Spleen (tissue), 7 donors: ENCODE measurements around the gene HSDL1.
A peak's percentile ranks its signal among the peaks of the same experiment; 100 is the strongest.

ENCODE experiments used
- CTCF ChIP-seq, 11 experiments: fragments of 200-600 bp in 7 of 11; fragments of 450-650 bp in 4 of 11; sonication (generic) in 4 of 11; IDR thresholded peaks in 8 of 11; conservative IDR thresholded peaks in 3 of 11; 1 replicate in 7 of 11; 2 replicates in 4 of 11; pipeline versions ENCODE4 v1.4.0 to v1.8.0; 2016 to 2021; ENCODE audit warnings: antibody characterized with exemption in 11 of 11, inconsistent platforms in 4 of 11, mild to moderate bottlenecking in 1 of 11
- POLR2A ChIP-seq, 3 donors: fragments of 450-650 bp; IDR thresholded peaks; one replicate each; pipeline ENCODE4 v1.5.1; 2017; ENCODE audit warnings: antibody characterized with exemption in 3 of 3, mild to moderate bottlenecking in 1 of 3
- POLR2AphosphoS5 ChIP-seq, 3 donors: sonication (generic); formaldehyde crosslinking; IDR thresholded peaks; one replicate each; pipeline ENCODE4 v1.5.1; 2017; ENCODE audit warnings: antibody characterized with exemption in 3 of 3
- donor health status: DM: no; HTN: no; CAD: no; lungs with moderate emphysema.
- donor health status: DM: no; HTN: no; CAD: no.
- donor health status: DM: no; HTN: no; CAD: no.

DNA sequence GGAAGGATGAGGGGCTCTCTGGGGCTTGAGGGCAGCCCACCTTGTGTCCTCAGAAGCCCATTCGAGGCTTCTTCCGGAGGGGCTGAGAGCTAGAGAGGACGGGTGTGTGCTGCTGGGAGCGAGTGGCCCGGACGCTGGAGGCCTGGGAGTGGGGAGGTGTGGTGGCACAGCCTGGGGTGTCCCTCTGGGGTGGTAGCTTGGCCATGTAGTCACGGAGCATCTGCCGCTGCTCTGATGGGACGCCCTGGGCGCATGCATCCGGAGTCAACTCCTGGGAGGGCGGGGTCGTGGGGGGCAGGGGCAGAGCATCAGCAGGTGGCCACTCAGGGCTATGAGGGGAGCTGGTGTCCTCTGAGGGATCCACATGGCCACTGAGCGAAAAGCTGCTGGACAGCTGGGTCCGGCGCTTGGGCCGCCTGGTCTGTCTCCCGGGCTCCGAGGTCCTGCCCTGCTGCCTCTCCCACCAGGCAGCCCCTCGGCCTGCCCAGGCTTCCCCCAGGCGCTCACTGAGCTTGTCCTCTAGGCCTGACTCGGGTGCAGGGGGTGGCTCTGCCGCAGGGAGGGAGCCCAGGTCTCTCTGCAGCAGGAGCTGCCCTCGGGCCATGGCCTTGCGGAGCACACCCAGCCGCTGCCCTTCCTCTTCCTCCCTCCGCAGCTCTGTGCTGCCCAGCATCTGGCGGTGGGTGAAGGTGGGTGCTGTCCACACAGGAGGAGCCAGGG, 34.1 kb upstream of the HSDL1 start:
- TF ChIP-seq CTCF (IDR thresholded peaks at IDR 0.05 in 8 of 11, conservative IDR thresholded peaks at IDR 0.05 in 3 of 11): no peak
- TF ChIP-seq POLR2A (IDR thresholded peaks at IDR 0.05): no peak
- peak in 2 of 3 donors; percentile 61 to 73 for TF ChIP-seq POLR2AphosphoS5 (IDR thresholded peaks at IDR 0.05)
